ENCODE data around the gene HECTD4.

GRCh38 chr12:112380663-112381405 is 1.4 kb downstream of the HECTD4 start:
- TF ChIP-seq POLR2AphosphoS5 (IDR thresholded peaks at IDR 0.05) (no peak), MXI1 (conservative IDR thresholded peaks at IDR 0.05; ENCODE audit: poor library complexity, severe bottlenecking) (no peak), TAF1 (IDR thresholded peaks at IDR 0.05; ENCODE audit: low read depth) (no peak), EP300 (conservative IDR thresholded peaks at IDR 0.05; ENCODE audit: poor library complexity, severe bottlenecking) (no peak)
- TF ChIP-seq, protein P1, sequence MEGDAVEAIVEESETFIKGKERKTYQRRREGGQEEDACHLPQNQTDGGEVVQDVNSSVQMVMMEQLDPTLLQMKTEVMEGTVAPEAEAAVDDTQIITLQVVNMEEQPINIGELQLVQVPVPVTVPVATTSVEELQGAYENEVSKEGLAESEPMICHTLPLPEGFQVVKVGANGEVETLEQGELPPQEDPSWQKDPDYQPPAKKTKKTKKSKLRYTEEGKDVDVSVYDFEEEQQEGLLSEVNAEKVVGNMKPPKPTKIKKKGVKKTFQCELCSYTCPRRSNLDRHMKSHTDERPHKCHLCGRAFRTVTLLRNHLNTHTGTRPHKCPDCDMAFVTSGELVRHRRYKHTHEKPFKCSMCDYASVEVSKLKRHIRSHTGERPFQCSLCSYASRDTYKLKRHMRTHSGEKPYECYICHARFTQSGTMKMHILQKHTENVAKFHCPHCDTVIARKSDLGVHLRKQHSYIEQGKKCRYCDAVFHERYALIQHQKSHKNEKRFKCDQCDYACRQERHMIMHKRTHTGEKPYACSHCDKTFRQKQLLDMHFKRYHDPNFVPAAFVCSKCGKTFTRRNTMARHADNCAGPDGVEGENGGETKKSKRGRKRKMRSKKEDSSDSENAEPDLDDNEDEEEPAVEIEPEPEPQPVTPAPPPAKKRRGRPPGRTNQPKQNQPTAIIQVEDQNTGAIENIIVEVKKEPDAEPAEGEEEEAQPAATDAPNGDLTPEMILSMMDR (IDR thresholded peaks at IDR 0.05; ENCODE audit: poor library complexity, severe bottlenecking), result no peak
- TF ChIP-seq, protein P2, sequence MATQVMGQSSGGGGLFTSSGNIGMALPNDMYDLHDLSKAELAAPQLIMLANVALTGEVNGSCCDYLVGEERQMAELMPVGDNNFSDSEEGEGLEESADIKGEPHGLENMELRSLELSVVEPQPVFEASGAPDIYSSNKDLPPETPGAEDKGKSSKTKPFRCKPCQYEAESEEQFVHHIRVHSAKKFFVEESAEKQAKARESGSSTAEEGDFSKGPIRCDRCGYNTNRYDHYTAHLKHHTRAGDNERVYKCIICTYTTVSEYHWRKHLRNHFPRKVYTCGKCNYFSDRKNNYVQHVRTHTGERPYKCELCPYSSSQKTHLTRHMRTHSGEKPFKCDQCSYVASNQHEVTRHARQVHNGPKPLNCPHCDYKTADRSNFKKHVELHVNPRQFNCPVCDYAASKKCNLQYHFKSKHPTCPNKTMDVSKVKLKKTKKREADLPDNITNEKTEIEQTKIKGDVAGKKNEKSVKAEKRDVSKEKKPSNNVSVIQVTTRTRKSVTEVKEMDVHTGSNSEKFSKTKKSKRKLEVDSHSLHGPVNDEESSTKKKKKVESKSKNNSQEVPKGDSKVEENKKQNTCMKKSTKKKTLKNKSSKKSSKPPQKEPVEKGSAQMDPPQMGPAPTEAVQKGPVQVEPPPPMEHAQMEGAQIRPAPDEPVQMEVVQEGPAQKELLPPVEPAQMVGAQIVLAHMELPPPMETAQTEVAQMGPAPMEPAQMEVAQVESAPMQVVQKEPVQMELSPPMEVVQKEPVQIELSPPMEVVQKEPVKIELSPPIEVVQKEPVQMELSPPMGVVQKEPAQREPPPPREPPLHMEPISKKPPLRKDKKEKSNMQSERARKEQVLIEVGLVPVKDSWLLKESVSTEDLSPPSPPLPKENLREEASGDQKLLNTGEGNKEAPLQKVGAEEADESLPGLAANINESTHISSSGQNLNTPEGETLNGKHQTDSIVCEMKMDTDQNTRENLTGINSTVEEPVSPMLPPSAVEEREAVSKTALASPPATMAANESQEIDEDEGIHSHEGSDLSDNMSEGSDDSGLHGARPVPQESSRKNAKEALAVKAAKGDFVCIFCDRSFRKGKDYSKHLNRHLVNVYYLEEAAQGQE (IDR thresholded peaks at IDR 0.05; ENCODE audit: borderline replicate concordance), result no peak

Measured in neural cell (in vitro differentiated cells).